ACC112 (cell line): ENCODE measurements around the gene PHF11.

Experiments
- H2AFZ ChIP-seq: fragments of 200-600 bp; sonication (generic); one replicate; pipeline ENCODE4 v1.6.0; 2017; ENCODE audit warnings: antibody characterized with exemption, low read length; ENCODE audit not compliant: unreplicated experiment
- H3K27ac ChIP-seq: fragments of 200-600 bp; sonication (generic); 2 replicates; pipeline ENCODE4 v1.5.1; 2014; ENCODE audit warnings: low read depth, mild to moderate bottlenecking, antibody characterized with exemption, low read length, moderate library complexity
- H3K27me3 ChIP-seq: fragments of 200-600 bp; sonication (generic); 2 replicates; pipeline ENCODE4 v1.6.1; 2014; ENCODE audit warnings: mild to moderate bottlenecking, antibody characterized with exemption, low read length, moderate library complexity, mixed read lengths; ENCODE audit not compliant: insufficient read depth
- H3K36me3 ChIP-seq: fragments of 200-600 bp; sonication (generic); 2 replicates; pipeline ENCODE4 v1.6.1; 2016; ENCODE audit warnings: mild to moderate bottlenecking, antibody characterized with exemption, low read length, moderate library complexity, mixed read lengths; ENCODE audit not compliant: insufficient read depth
- H3K4me1 ChIP-seq: fragments of 200-600 bp; sonication (generic); one replicate; pipeline ENCODE4 v1.6.1; 2016; ENCODE audit warnings: low read length, mixed read lengths; ENCODE audit not compliant: insufficient read depth, unreplicated experiment, control insufficient read depth
- H3K4me3 ChIP-seq: fragments of 200-600 bp; sonication (generic); 2 replicates; pipeline ENCODE4 v1.5.1; 2014; ENCODE audit warnings: mild to moderate bottlenecking, low read depth, low read length
- H3K79me2 ChIP-seq: fragments of 200-600 bp; sonication (generic); one replicate; pipeline ENCODE4 v1.6.0; 2016; ENCODE audit warnings: low read length; ENCODE audit not compliant: control insufficient read depth, unreplicated experiment, insufficient read depth

The PHF11 gene

DNA sequence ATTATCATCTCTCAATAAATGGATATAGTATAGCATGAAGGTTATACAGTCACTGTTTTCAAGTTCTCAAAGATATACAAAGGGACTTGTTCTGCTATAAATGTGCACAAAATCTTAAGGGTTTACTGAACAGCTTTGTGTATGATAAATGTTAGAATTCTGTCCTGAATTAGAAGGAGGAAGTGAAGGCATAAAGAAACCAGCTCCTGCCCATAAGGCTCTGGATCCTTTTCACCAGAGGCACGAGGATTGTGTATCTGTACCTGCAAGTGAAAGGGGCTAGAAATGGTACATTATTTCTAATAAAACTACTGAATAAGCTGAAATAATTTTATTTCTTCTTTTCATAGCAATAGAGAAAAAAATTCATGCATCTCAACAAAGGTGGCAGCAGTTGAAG is 32.4 kb downstream of the PHF11 start:
- no peak overlapping the region for H3K4me3 ChIP-seq
- H3K27me3 ChIP-seq = no peaks in the 10 kb centered on the region
- H3K79me2 ChIP-seq = no peaks in the 10 kb centered on the region
- no peak overlapping the region for H2AFZ ChIP-seq
- peaks cover 9% of the 10 kb centered on the region; the same call in 1 of the 2 replicates for H3K36me3 ChIP-seq
- no peak overlapping the region for H3K27ac ChIP-seq
- no peaks in the 10 kb centered on the region for H3K4me1 ChIP-seq

DNA sequence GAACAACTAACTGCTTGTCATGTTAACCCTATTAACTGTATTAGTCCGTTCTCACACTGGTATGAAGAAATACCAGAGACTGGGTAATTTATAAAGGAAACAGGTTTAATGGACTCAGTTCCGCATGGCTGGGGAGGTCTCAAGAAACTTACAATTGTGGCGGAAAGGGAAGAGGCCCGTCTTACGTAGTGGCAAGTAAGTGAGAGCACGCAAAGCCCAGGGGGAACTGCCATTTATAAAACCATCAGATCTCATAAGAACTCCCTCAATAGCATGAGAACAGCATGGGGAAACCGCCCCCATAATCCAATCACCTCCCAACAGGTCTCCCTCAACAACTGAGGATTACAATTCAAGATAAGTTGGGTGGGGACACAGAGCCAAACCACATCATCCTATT is 34.7 kb downstream of the PHF11 start:
- no peak overlapping the region for H2AFZ ChIP-seq
- no peaks in the 10 kb centered on the region for H3K27me3 ChIP-seq
- H3K4me3 ChIP-seq = no peak overlapping the region
- no peaks in the 10 kb centered on the region for H3K4me1 ChIP-seq
- H3K36me3 ChIP-seq = 0 out of 2 replicates have a peak, but pooled peaks cover 5% of the 10 kb centered on the region
- no peak overlapping the region for H3K27ac ChIP-seq
- H3K79me2 ChIP-seq = no peaks in the 10 kb centered on the region

DNA sequence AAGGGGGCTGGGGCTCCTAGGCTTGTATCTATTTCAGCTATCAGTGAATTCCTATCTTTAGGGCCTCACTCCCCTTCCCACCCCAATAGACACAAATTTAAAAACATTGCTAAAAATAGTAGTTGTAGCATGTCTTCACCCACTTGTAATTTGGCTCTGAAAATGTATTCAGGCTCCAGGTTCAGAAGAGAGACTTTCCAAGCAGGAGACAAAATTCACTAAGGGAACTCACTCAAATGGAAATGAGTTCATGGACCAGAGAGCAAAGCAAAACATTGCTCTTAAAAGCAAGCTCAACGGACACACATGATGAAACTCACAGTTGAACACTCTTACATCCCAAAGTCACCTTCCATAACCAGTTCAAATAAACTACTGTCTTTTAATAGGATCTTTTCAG is 36.8 kb downstream of the PHF11 start:
- Histone ChIP-seq H3K36me3 (peaks cover 6% of the 10 kb centered on the region; the same call in 1 of the 2 replicates), H3K79me2 (no peaks in the 10 kb centered on the region), H3K27me3 (no peaks in the 10 kb centered on the region), H3K4me3 (no peak overlapping the region), H3K4me1 (no peaks in the 10 kb centered on the region), H3K27ac (no peak overlapping the region), H2AFZ (no peak overlapping the region)

DNA sequence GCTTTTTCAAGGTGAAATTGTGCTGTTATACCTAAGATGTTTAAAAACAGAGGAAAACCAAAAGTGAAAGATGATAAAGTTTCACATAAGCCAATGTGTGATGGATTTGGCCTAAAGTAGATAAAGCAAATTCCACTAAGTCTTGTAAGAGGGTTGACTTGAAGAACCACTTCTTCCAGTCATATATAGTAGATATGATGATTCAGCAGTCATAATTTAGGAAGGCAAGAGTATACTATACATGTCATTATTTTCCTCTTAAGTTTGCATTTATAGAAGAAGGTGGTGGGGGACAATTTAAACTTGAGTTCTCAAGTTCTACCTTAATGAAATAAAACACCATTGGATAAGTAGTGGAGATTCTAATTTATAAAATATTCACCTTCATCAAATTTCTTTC is 37.3 kb downstream of the PHF11 start:
- H2AFZ ChIP-seq = no peak overlapping the region

DNA sequence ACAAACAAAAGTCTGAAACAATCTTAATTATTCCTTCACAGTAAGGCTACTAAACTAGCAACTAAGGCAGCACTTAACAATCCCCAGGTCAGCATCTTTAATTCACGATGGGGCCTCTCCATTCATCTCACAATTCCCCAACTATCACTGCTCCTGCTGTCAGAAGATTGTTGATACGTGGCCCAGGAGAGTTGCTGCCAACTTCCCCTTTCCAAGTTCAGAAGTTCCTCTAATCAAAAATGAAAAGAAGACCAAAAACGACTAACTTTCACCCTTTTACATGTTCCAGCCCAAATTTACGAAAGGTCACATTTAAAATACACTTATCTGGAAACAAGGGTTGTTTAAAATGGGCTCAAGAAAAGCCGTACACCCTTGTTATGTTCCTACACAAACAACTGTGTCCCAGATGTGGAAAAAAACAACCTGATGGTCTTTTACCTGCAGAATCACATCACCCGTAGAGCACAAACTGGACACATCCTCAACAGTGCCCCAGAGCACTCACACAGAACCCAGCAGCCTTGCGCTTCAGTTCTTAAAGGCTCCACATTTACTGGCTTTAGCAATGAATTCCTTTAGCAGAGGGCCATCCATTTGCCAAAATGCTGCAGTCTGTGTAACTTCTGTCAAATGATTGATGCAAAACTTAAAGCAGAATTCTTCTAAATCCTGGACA is 38.0 kb downstream of the PHF11 start:
- no peak overlapping the region for H3K4me3 ChIP-seq

More for the DNA sequence above, 37.3 kb downstream of the PHF11 start:
- Histone ChIP-seq H3K36me3 (peaks cover 10% of the 10 kb centered on the region; the same call in 1 of the 2 replicates), H3K27me3 (no peaks in the 10 kb centered on the region), H3K79me2 (no peaks in the 10 kb centered on the region), H3K4me3 (no peak overlapping the region), H3K4me1 (no peaks in the 10 kb centered on the region), H3K27ac (no peak overlapping the region)

DNA sequence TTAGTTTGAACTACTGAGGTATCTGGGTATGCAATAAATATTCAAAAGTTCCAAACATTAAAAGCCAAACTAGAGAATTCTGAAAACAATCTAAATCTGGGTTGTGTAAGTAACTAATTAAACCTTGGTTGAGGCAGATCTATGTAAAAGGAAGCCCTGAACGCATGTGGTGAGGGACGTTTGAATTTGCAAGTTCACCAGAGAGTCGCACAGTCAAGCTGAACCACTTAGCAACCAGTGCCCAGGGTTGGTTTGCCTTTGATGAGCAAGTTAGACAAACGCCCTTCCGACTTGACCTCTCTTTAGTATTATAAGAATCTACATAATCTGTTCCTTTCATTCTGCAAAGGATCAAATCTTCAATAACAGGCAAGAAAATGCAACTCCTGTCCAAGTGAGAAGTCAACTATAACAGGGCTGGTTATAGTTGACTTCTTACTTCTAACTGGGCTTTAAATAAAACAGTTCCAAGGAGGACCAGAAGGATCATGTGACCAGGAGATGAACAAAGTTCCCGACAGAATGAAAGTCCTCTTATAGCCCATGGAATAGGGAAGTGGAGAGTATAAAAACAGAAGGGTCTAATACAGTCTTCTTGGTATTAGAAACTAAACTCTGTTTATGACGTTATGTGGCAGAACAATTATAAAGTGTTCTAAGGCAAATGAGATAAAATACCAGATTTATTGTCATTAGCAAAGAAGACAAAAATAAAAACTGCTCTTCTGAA is 40.6 kb downstream of the PHF11 start:
- peaks cover 12% of the 10 kb centered on the region; the same call in 1 of the 2 replicates for H3K36me3 ChIP-seq
- H3K27ac ChIP-seq = no peak overlapping the region
- H2AFZ ChIP-seq = no peak overlapping the region
- H3K4me1 ChIP-seq = no peaks in the 10 kb centered on the region
- H3K4me3 ChIP-seq = no peak overlapping the region
- no peaks in the 10 kb centered on the region for H3K79me2 ChIP-seq
- H3K27me3 ChIP-seq = no peaks in the 10 kb centered on the region

More for the DNA sequence above, 38.0 kb downstream of the PHF11 start:
- no peaks in the 10 kb centered on the region for H3K4me1 ChIP-seq
- no peaks in the 10 kb centered on the region for H3K79me2 ChIP-seq
- H3K27me3 ChIP-seq = no peaks in the 10 kb centered on the region
- peaks cover 10% of the 10 kb centered on the region; the same call in 1 of the 2 replicates for H3K36me3 ChIP-seq
- no peak overlapping the region for H3K27ac ChIP-seq
- H2AFZ ChIP-seq = no peak overlapping the region

DNA sequence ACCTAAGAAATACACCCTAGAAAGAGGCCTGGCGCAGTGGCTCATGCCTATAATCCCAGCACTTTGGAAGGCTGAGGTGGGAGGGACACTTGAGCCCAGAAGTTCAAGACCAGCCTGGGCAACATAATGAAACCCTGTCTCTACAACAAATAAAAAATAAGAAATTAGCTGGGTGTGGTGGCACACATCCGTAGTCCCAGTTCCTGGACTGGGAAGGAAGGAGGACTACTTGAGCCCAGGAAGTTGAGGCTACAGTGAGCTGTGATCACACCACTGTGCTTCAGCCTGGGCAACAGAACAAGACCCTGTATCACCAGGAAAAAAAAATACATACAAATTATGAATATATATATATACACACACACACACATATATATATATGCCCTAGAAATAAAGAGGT is 42.7 kb downstream of the PHF11 start:
- Histone ChIP-seq H3K4me3 (no peak overlapping the region), H3K27ac (no peak overlapping the region), H3K36me3 (peaks cover 12% of the 10 kb centered on the region; the same call in 1 of the 2 replicates), H2AFZ (no peak overlapping the region), H3K27me3 (no peaks in the 10 kb centered on the region), H3K79me2 (no peaks in the 10 kb centered on the region), H3K4me1 (no peaks in the 10 kb centered on the region)

DNA sequence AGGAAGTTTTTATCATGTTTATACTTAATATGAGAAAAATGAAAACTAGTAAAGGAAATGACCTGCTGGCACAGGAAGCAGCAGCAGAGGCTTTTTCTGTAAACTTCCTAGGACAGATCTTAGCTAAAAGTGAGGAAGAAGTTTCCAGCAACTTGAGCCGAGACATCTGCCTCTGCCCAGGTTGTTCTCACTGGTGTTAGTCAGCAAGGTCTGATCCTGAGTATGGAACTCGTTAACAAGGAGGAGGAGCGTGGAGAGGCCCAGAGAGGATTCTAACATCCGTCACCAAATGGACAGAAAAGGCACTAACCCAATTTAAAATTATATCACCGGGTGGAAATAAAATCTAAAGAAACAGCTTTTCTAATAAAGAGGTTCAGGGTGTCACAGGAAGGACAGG is 43.6 kb downstream of the PHF11 start:
- peaks cover 12% of the 10 kb centered on the region; the same call in 1 of the 2 replicates for H3K36me3 ChIP-seq
- H3K27me3 ChIP-seq = no peaks in the 10 kb centered on the region
- no peaks in the 10 kb centered on the region for H3K4me1 ChIP-seq
- no peak overlapping the region for H3K4me3 ChIP-seq
- no peak overlapping the region for H3K27ac ChIP-seq
- H2AFZ ChIP-seq = no peak overlapping the region
- H3K79me2 ChIP-seq = no peaks in the 10 kb centered on the region

DNA sequence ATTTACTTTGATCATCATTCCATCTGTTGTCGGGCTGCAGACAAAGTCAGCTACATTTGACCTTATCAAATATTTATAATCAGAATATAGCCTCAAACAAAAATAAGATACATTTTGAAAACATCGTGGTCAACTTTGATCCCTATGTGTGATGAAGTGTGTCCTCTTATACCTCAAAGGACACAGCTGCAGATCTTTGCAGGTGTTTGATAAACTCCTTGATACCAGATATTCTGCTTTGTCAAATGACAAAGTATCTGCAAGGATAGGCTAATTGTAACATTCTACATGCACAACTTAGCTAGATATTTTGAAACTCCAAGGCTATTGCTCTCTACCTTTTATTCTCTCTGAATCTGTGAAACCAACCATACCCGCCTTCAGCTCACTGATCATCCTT is 44.0 kb downstream of the PHF11 start:
- H3K4me3 ChIP-seq = no peak overlapping the region
- no peaks in the 10 kb centered on the region for H3K4me1 ChIP-seq
- no peaks in the 10 kb centered on the region for H3K27me3 ChIP-seq
- H2AFZ ChIP-seq = no peak overlapping the region
- H3K36me3 ChIP-seq = peaks cover 12% of the 10 kb centered on the region; the same call in 1 of the 2 replicates
- no peaks in the 10 kb centered on the region for H3K79me2 ChIP-seq
- no peak overlapping the region for H3K27ac ChIP-seq

DNA sequence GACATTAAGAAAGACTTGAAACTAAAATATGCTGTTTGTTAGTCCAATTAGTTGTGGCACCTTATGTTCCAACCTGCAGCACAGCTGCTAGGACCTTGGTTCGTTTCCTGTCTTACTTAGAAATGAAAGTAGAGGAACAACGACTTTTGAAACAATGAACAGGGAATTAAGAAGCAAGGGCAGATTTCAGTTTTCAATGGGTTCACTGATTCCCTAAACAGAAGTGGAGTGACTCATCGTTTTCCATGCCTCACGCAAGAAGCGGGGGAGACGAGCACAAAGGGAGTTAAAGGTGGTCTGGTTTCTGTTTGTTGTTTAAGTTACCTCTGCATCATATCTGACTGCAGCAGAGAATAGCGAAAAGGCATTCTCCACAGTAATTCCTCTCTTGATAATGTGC is 44.8 kb downstream of the PHF11 start:
- Histone ChIP-seq H3K79me2 (no peaks in the 10 kb centered on the region), H3K27ac (no peak overlapping the region), H3K27me3 (no peaks in the 10 kb centered on the region), H2AFZ (no peak overlapping the region), H3K4me1 (no peaks in the 10 kb centered on the region), H3K36me3 (peaks cover 12% of the 10 kb centered on the region; the same call in 1 of the 2 replicates), H3K4me3 (no peak overlapping the region)

DNA sequence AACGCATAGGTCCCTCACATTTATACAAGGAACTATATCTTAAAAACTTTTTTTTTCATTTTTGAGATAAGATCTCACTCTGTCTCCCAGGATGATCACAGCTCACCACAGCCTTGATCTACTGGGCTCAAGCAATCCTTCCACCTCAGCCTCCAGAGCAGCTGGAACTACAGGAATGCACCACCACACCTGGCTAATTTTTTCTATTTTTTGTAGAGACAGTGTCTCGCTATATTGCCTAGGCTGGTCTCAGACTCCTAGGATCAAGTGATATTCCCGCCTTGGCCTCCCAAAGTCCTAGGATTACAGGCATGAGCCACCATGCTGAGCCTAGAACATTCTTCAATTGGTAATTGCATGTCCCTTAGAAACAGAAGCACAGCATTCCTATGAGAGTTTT is 47.9 kb downstream of the PHF11 start:
- Histone ChIP-seq H3K4me3 (no peak overlapping the region), H3K27ac (no peak overlapping the region), H3K79me2 (no peaks in the 10 kb centered on the region), H3K27me3 (no peaks in the 10 kb centered on the region), H2AFZ (no peak overlapping the region), H3K36me3 (peaks cover 8% of the 10 kb centered on the region; the same call in 1 of the 2 replicates), H3K4me1 (no peaks in the 10 kb centered on the region)
